ENCODE results near the gene HIP1. TPM values are rescaled to one million over a fixed set of nuclear protein-coding genes. Genes with fewer than 3 reads are reported as not detected.
A peak's percentile ranks its signal among the peaks of the same experiment; 100 is the strongest.
"Not testable (repeated sequence)": the region's sequence is repeated elsewhere in the genome, so short reads cannot be mapped to it uniquely, and the experiment has no call there.

Gene HIP1
- total RNA-seq, 4 donors from 2014 or later, result 2.3 to 38.8 (median 6.9) TPM

GRCh38 chr7:75613351-75613750, 125.4 kb downstream of the HIP1 start:
- Histone ChIP-seq H3K4me3 (no peak overlapping the region), H3K36me3 (no peaks in the 10 kb centered on the region), H3K27ac (no peak overlapping the region), H3K4me1 (no peaks in the 10 kb centered on the region), H3K27me3 (no peaks in the 10 kb centered on the region), H3K9me3 (no peaks in the 10 kb centered on the region)
- TF ChIP-seq CTCF (IDR thresholded peaks at IDR 0.05) (no peak), POLR2A (IDR thresholded peaks at IDR 0.05) (no peak)
- DNase-seq, result no peak

- H3K27me3 ChIP-seq, result no peaks in the 10 kb centered on the region
- peak in 1 of 3 donors; percentile 49 for DNase-seq
Observed at GRCh38 chr7:75611557-75612178, 127.1 kb downstream of the HIP1 start.

GRCh38 chr7:75609416-75609815, 129.3 kb downstream of the HIP1 start:
- H3K4me3 ChIP-seq, H3K9me3 ChIP-seq: not testable (repeated sequence)

More at GRCh38 chr7:75611557-75612178, 127.1 kb downstream of the HIP1 start:
- TF ChIP-seq POLR2A (IDR thresholded peaks at IDR 0.05), result no peak
- no peak for TF ChIP-seq CTCF (IDR thresholded peaks at IDR 0.05)
- H3K9me3 ChIP-seq, result no peaks in the 10 kb centered on the region
- H3K27ac ChIP-seq, result peak overlapping the region in 2 of 4 donors; percentile 12 to 53
- H3K4me3 ChIP-seq, result no peak overlapping the region
- no peaks in the 10 kb centered on the region for H3K4me1 ChIP-seq
- H3K36me3 ChIP-seq, result no peaks in the 10 kb centered on the region

GRCh38 chr7:75608451-75609122, 130.2 kb downstream of the HIP1 start:
- Histone ChIP-seq H3K36me3 (no peaks in the 10 kb centered on the region), H3K4me1 (no peaks in the 10 kb centered on the region), H3K9me3 (no peaks in the 10 kb centered on the region), H3K27ac (no peak overlapping the region), H3K4me3 (no peak overlapping the region), H3K27me3 (no peaks in the 10 kb centered on the region)
- DNase-seq, result no peak
- TF ChIP-seq CTCF (IDR thresholded peaks at IDR 0.05) (no peak), POLR2A (IDR thresholded peaks at IDR 0.05) (no peak)

More at GRCh38 chr7:75609416-75609815, 129.3 kb downstream of the HIP1 start:
- not testable (repeated sequence) for H3K27me3 ChIP-seq, DNase-seq, H3K4me1 ChIP-seq, H3K27ac ChIP-seq, H3K36me3 ChIP-seq

GRCh38 chr7:75604408-75604807, 134.3 kb downstream of the HIP1 start:
- DNase-seq, result no peak
- H3K4me3 ChIP-seq, result no peak overlapping the region
- H3K36me3 ChIP-seq, result no peaks in the 10 kb centered on the region
- H3K27me3 ChIP-seq, result no peaks in the 10 kb centered on the region
- no peak overlapping the region for H3K27ac ChIP-seq
- no peaks in the 10 kb centered on the region for H3K4me1 ChIP-seq
- no peaks in the 10 kb centered on the region for H3K9me3 ChIP-seq
- TF ChIP-seq POLR2A (IDR thresholded peaks at IDR 0.05) (no peak), CTCF (IDR thresholded peaks at IDR 0.05) (no peak)

- H3K36me3 ChIP-seq, H3K27me3 ChIP-seq, H3K27ac ChIP-seq, H3K4me1 ChIP-seq, H3K9me3 ChIP-seq, DNase-seq, H3K4me3 ChIP-seq: not testable (repeated sequence)
Observed at GRCh38 chr7:75602831-75603230, 135.9 kb downstream of the HIP1 start.

Data from Peyer's patch (tissue), 4 donors.